ENCODE results near the gene SARM1. TPM values are rescaled to one million over a fixed set of nuclear protein-coding genes. Genes with fewer than 3 reads are reported as not detected.

SARM1 gene
- polyA plus RNA-seq, 3 donors: 0.78 to 7.1 (median 0.90) TPM

DNA sequence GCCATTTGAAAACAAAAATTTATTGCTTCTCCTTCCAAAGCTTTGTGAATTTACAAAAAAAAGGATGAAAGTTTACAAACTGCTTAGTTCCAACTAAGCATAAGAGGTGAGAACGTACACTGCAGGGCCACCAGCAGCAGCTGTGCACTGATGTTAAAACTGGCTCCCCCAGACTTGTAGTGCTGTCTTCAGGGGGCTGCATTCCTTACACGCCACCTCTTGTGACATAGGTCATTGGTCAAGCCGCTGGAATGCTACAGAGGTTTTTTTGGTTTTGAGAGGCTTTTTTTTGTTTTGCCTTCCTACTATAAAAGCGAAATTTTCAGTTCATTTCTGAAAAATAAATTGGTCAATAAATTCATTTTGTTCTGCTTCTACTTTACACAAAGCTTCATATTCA is 43.2 kb upstream of the SARM1 start:
- no peak overlapping the region for H3K27ac Mint-ChIP-seq
- no peak overlapping the region for H3K4me3 Mint-ChIP-seq
- H3K27me3 Mint-ChIP-seq (ENCODE audit: low read depth in 3 of 3): peaks cover 0 to 1% (median 0%) of the 10 kb centered on the region in 3 donors
- no peak overlapping the region for H3K4me3 ChIP-seq (replicated peaks in 1 of 3; ENCODE audit: low read depth in 2 of 3, low read length in 3 of 3)
- H3K4me1 Mint-ChIP-seq: peaks cover 26% of the 10 kb centered on the region
- intact Hi-C loops (cut with micrococcal nuclease): no loop called here
- no peaks in the 10 kb centered on the region for H3K9me3 ChIP-seq (replicated peaks in 1 of 2; ENCODE audit: control insufficient read depth in 1 of 2, insufficient read depth in 1 of 2, low read length in 2 of 2)
- H3K79me2 ChIP-seq (ENCODE audit: insufficient read depth, low read length): peaks cover 25% of the 10 kb centered on the region
- WGBS (ENCODE audit: insufficient coverage): 100% methylated on average over 1 of the region's 4 CpGs
- no peaks in the 10 kb centered on the region for H3K27me3 ChIP-seq (ENCODE audit: control insufficient read depth in 2 of 2, insufficient read depth in 2 of 2, low read length in 2 of 2)
- H3K36me3 Mint-ChIP-seq: peaks cover 51 to 68% of the 10 kb centered on the region in 2 donors
- no peak for DNase-seq
- H3K36me3 ChIP-seq (replicated peaks in 1 of 2; ENCODE audit: control insufficient read depth in 1 of 2, insufficient read depth in 2 of 2, low read length in 2 of 2): peaks cover 42 to 67% of the 10 kb centered on the region in 2 donors
- peaks cover 21 to 24% of the 10 kb centered on the region in 2 donors for H3K4me1 ChIP-seq (ENCODE audit: control insufficient read depth in 1 of 2, insufficient read depth in 2 of 2, low read length in 2 of 2)
- H3K9ac ChIP-seq (ENCODE audit: insufficient read depth, low read length, poor library complexity, severe bottlenecking): no peak overlapping the region
- H3K4me2 ChIP-seq (replicated peaks; ENCODE audit: extremely low read depth, low read length, poor library complexity, severe bottlenecking): no peak overlapping the region
- H3K27ac ChIP-seq (ENCODE audit: low read depth in 1 of 2, low read length in 2 of 2): no peak overlapping the region
- TF ChIP-seq, protein P1, sequence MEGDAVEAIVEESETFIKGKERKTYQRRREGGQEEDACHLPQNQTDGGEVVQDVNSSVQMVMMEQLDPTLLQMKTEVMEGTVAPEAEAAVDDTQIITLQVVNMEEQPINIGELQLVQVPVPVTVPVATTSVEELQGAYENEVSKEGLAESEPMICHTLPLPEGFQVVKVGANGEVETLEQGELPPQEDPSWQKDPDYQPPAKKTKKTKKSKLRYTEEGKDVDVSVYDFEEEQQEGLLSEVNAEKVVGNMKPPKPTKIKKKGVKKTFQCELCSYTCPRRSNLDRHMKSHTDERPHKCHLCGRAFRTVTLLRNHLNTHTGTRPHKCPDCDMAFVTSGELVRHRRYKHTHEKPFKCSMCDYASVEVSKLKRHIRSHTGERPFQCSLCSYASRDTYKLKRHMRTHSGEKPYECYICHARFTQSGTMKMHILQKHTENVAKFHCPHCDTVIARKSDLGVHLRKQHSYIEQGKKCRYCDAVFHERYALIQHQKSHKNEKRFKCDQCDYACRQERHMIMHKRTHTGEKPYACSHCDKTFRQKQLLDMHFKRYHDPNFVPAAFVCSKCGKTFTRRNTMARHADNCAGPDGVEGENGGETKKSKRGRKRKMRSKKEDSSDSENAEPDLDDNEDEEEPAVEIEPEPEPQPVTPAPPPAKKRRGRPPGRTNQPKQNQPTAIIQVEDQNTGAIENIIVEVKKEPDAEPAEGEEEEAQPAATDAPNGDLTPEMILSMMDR (IDR thresholded peaks at IDR 0.05): no peak
- no peak overlapping the region for H2AFZ ChIP-seq (ENCODE audit: insufficient read depth, low read depth, low read length, poor library complexity, severe bottlenecking)
- no peaks in the 10 kb centered on the region for H4K20me1 ChIP-seq (ENCODE audit: insufficient read depth, low read length)
- H3K9me3 Mint-ChIP-seq: no peaks in the 10 kb centered on the region

DNA sequence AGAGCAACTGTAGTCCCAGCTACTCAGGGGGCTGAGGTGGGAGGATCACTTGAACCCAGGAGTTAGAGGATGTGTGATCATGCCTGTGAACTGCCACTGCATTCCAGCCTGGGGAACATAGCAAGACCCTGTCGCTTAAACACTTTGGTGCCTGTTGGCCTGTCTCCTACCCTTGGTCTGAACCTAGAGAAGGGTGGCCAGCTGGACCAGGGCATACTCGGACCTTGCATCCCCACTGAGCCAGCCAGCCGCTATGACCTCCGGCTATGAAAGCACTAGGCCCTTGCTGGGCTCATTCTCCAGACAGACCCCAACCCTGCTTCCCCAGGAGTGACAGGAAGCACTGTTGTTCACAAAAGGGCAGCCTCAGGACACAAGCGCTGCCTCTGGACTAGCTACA is 40.8 kb upstream of the SARM1 start:
- Histone ChIP-seq H3K4me1 (ENCODE audit: control insufficient read depth in 1 of 2, insufficient read depth in 2 of 2, low read length in 2 of 2) (peaks cover 21 to 23% of the 10 kb centered on the region in 2 donors), H3K27me3 (ENCODE audit: control insufficient read depth in 2 of 2, insufficient read depth in 2 of 2, low read length in 2 of 2) (no peaks in the 10 kb centered on the region), H4K20me1 (ENCODE audit: insufficient read depth, low read length) (no peaks in the 10 kb centered on the region), H3K4me2 (replicated peaks; ENCODE audit: extremely low read depth, low read length, poor library complexity, severe bottlenecking) (no peak overlapping the region), H3K9ac (ENCODE audit: insufficient read depth, low read length, poor library complexity, severe bottlenecking) (no peak overlapping the region), H2AFZ (ENCODE audit: insufficient read depth, low read depth, low read length, poor library complexity, severe bottlenecking) (no peak overlapping the region), H3K9me3 (replicated peaks in 1 of 2; ENCODE audit: control insufficient read depth in 1 of 2, insufficient read depth in 1 of 2, low read length in 2 of 2) (no peaks in the 10 kb centered on the region), H3K36me3 (replicated peaks in 1 of 2; ENCODE audit: control insufficient read depth in 1 of 2, insufficient read depth in 2 of 2, low read length in 2 of 2) (peaks cover 42 to 67% of the 10 kb centered on the region in 2 donors), H3K4me3 (replicated peaks in 1 of 3; ENCODE audit: low read depth in 2 of 3, low read length in 3 of 3) (no peak overlapping the region), H3K79me2 (ENCODE audit: insufficient read depth, low read length) (peaks cover 40% of the 10 kb centered on the region), H3K27ac (ENCODE audit: low read depth in 1 of 2, low read length in 2 of 2) (peak overlapping the region in 1 of 2 donors; percentile 96)
- H3K27me3 Mint-ChIP-seq (ENCODE audit: low read depth in 3 of 3): peaks cover 0 to 1% (median 0%) of the 10 kb centered on the region in 3 donors
- peaks cover 25% of the 10 kb centered on the region for H3K4me1 Mint-ChIP-seq
- 97% methylated on average over 5 of the region's 5 CpGs for WGBS (ENCODE audit: insufficient coverage)
- TF ChIP-seq, protein P1 (IDR thresholded peaks at IDR 0.05): no peak
- H3K27ac Mint-ChIP-seq: peak overlapping the region in 1 of 7 donors; percentile 76
- no peaks in the 10 kb centered on the region for H3K9me3 Mint-ChIP-seq
- peaks cover 51 to 68% of the 10 kb centered on the region in 2 donors for H3K36me3 Mint-ChIP-seq
- intact Hi-C loops (cut with micrococcal nuclease): loop anchor here in 1 of 2 donors (10.0 kb wide), 2 partner anchors 244 to 286 kb away; partner anchors contain the start of genes ALDOC, NLK and PIGS
- no peak for DNase-seq
- no peak overlapping the region for H3K4me3 Mint-ChIP-seq

Measured in CD14-positive monocyte (primary cell).